Activated naive CD8-positive, alpha-beta T cell treated with anti-CD3 and anti-CD28 coated beads, Interleukin-2, amount 10 ng/mL, durations not matched to agents 7 days and 5 days (primary cell): Measurements from ENCODE around the gene FIBP. TPM values are rescaled to one million over a fixed set of nuclear protein-coding genes. Genes with fewer than 3 reads are reported as not detected.
"Not testable (repeated sequence)": the region's sequence is repeated elsewhere in the genome, so short reads cannot be mapped to it uniquely, and the experiment has no call there.

ENCODE experiments used
- ATAC-seq: fragments of 150-1000 bp; cut with Tn5 transposase; one replicate; pipeline ENCODE4 v1.10.0; 2021; ENCODE audit warnings: low read depth, moderate library complexity
- POLR2A ChIA-PET: fragments of 350-600 bp; sonication (Branson Sonifier 250); formaldehyde crosslinking; loops from one replicate; lab custom pipeline; 2021; ENCODE audit warnings: antibody characterized with exemption; lab: Charles Lee
- DNase-seq: peaks from one replicate; pipeline ENCODE4 v3.0.0; 2021
- H3K27ac Mint-ChIP-seq: one replicate; pipeline ENCODE4 v1.8.0; 2022; ENCODE audit warnings: mild to moderate bottlenecking, mixed read lengths
- H3K27me3 Mint-ChIP-seq: one replicate; pipeline ENCODE4 v1.8.0; 2022; ENCODE audit warnings: mild to moderate bottlenecking, moderate library complexity, mixed read lengths
- H3K36me3 Mint-ChIP-seq: one replicate; pipeline ENCODE4 v1.8.0; 2021; ENCODE audit warnings: mild to moderate bottlenecking, mixed read lengths
- H3K4me1 Mint-ChIP-seq: one replicate; pipeline ENCODE4 v1.8.0; 2021; ENCODE audit warnings: mixed read lengths
- H3K4me3 Mint-ChIP-seq: one replicate; pipeline ENCODE4 v1.8.0; 2022; ENCODE audit warnings: mild to moderate bottlenecking, moderate library complexity, mixed read lengths
- H3K9me3 Mint-ChIP-seq: one replicate; pipeline ENCODE4 v1.8.0; 2021; ENCODE audit warnings: mixed read lengths
- total RNA-seq, 2 experiments: library from RNA; stranded (reverse); gene quantifications; one replicate each; pipeline ENCODE4 v1.2.3, GENCODE V29; 2021

FIBP gene
- total RNA-seq, 2 experiments from 2014 or later, result 78.2 to 82.9 TPM

DNA sequence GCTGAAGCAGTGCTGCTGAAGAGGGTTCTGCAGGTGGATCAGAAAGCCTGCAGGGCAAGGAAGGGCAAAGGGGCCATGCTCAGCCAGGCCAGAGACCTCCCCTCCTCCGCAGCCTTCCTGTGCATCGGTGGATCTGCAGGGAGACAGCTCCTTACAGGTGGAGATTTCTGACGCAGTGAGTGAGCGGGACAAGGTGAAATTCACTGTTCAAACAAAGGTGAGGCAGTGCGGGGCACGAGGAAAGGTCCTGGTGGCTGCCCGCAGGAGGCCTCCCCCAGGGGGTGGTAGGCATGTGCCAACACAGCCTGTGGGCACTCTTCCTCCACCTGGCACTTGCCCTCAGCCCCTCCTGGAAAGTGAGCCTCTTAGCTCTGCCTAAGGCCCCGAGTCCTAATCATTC is 38.9 kb downstream of the FIBP start:
- H3K36me3 Mint-ChIP-seq, result peaks cover 28% of the 10 kb centered on the region
- DNase-seq (no peak), ATAC-seq (no peak)
- no peak overlapping the region for H3K27ac Mint-ChIP-seq
- H3K4me1 Mint-ChIP-seq, result peaks cover 14% of the 10 kb centered on the region
- H3K27me3 Mint-ChIP-seq, result peaks cover 3% of the 10 kb centered on the region
- H3K4me3 Mint-ChIP-seq, result no peak overlapping the region
- POLR2A ChIA-PET, result interaction anchor here (0.7 to 5.6 kb wide), 6 partner anchors 10 to 41 kb away, joined by 3 to 25 read pairs (median 4); partner anchors contain the start of genes CCDC85B and MUS81
- peaks cover 2% of the 10 kb centered on the region for H3K9me3 Mint-ChIP-seq

DNA sequence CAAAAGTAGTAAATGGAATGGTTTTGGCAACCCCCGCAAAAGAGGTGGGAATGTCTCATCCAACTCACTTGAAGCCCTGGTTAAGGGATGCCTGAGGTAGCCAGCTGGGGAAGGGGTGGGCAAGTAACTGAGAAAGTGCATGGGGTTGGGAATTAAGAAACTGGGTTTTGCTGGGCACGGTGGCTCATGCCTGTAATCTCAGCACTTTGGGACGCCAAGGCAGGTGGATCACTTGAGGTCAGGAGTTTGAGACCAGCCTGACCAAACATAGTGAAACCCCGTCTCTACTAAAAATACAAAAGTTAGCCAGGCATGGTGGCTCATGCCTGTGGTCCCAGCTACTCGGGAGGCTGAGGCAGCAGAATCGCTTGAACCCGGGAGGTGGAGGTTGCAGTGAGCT is 39.6 kb downstream of the FIBP start:
- H3K27ac Mint-ChIP-seq, ATAC-seq, H3K4me1 Mint-ChIP-seq, H3K27me3 Mint-ChIP-seq, H3K9me3 Mint-ChIP-seq, H3K4me3 Mint-ChIP-seq, DNase-seq: not testable (repeated sequence)
- H3K36me3 Mint-ChIP-seq, result peaks cover 21% of the 10 kb centered on the region
- POLR2A ChIA-PET, result interaction anchor here (0.9 to 5.6 kb wide), 5 partner anchors 11 to 135 kb away, joined by 3 to 25 read pairs (median 3); partner anchors contain the start of genes CCDC85B and MUS81

DNA sequence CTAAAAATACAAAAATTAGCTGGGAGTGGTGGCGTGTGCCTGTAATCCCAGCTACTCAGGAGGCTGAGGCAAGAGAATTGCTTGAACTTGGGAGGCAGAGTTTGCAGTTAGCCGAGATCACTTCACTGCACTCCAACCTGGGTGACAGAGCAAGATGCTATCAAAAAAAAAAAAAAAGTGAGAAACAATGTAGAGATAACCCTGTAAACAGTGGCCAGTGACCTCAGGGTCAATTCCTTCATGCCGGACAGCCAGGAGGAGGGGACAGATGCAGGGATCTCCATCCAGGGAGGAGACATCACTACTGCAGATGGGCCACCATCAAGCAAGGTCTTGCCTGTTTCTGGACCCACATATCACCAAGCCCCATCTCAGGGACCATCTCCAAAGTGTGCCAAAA is 40.5 kb downstream of the FIBP start:
- peaks cover 2% of the 10 kb centered on the region for H3K9me3 Mint-ChIP-seq
- POLR2A ChIA-PET, result interaction anchor here (1.4 to 2.8 kb wide), 3 partner anchors 12 to 15 kb away, joined by 3 to 22 read pairs (median 6); partner anchors contain the start of genes MUS81 and SNX32
- H3K36me3 Mint-ChIP-seq, result peaks cover 15% of the 10 kb centered on the region
- ATAC-seq (no peak), DNase-seq (no peak)
- peaks cover 4% of the 10 kb centered on the region for H3K4me1 Mint-ChIP-seq
- H3K27me3 Mint-ChIP-seq, result peaks cover 3% of the 10 kb centered on the region
- no peak overlapping the region for H3K27ac Mint-ChIP-seq
- no peak overlapping the region for H3K4me3 Mint-ChIP-seq

DNA sequence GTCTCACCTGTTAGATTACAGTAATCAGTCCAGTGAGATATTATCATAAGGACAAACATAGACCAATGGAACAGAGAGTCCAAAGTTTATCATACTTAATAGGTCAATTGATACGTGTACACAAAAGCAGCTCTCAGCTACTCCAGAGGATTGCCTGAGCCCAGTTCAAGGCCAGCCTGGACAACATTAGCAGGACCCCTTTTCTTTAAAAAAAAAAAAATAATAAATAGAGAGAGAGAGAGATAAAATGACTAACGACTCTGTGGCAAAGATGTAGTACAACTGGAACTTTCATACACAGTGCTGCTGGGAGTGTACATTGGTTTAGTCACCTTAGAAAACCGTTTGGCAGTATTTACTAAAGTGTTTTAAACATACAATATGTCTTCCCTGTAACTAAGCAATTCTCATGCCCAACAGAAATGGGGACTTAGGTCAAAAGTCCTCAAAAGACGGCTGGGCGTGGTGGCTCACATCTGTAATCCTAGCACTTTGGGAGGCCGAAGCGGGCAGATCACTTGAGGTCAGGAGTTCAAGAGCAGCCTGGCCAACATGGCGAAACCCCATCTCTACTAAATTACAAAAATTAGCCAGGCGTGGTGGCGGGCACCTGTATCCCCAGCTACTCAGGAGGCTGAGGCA is 43.9 kb downstream of the FIBP start:
- Mint-ChIP-seq H3K36me3 (no peaks in the 10 kb centered on the region), H3K4me3 (no peak overlapping the region), H3K27me3 (peaks cover 3% of the 10 kb centered on the region), H3K9me3 (no peaks in the 10 kb centered on the region), H3K4me1 (no peaks in the 10 kb centered on the region), H3K27ac (no peak overlapping the region)
- DNase-seq (no peak), ATAC-seq (no peak)
- POLR2A ChIA-PET, result interaction anchor here (1.0 to 1.4 kb wide), 2 partner anchors 11 to 46 kb away, joined by 3 read pairs; partner anchors contain the start of genes CCDC85B and SNX32

GRCh38 chr11:65843811-65844210 is 44.5 kb downstream of the FIBP start:
- no peak overlapping the region for H3K4me3 Mint-ChIP-seq

DNA sequence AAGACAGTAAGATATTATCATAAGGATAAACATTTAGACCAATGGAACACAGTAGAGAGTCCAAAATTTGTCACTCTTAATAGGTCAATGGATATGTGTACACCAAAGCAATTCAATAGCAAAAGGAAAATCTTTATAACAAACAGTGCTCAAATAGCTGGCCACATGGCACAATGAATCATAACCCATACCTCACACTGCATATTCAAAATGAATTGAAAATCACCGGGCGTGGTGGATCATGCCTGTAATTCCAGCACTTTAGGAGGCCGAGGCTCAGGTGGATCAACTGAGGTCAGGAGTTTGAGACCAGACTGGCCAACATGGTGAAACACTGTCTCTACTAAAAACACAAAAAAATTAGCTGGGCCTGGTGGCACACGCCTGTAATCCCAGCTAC is 46.1 kb downstream of the FIBP start:
- Mint-ChIP-seq H3K4me1 (no peaks in the 10 kb centered on the region), H3K4me3 (no peak overlapping the region), H3K27me3 (peaks cover 2% of the 10 kb centered on the region), H3K27ac (no peak overlapping the region), H3K36me3 (no peaks in the 10 kb centered on the region), H3K9me3 (no peaks in the 10 kb centered on the region)
- POLR2A ChIA-PET, result no interaction called here
- DNase-seq (no peak), ATAC-seq (no peak)

More at GRCh38 chr11:65843811-65844210, 44.5 kb downstream of the FIBP start:
- no peaks in the 10 kb centered on the region for H3K9me3 Mint-ChIP-seq
- DNase-seq (no peak), ATAC-seq (no peak)
- no peak overlapping the region for H3K27ac Mint-ChIP-seq
- POLR2A ChIA-PET, result interaction anchor here (0.7 to 1.4 kb wide), 3 partner anchors 10 to 46 kb away, joined by 3 read pairs; partner anchors contain the start of genes CCDC85B and SNX32
- no peaks in the 10 kb centered on the region for H3K4me1 Mint-ChIP-seq
- peaks cover 3% of the 10 kb centered on the region for H3K27me3 Mint-ChIP-seq
- H3K36me3 Mint-ChIP-seq, result no peaks in the 10 kb centered on the region

DNA sequence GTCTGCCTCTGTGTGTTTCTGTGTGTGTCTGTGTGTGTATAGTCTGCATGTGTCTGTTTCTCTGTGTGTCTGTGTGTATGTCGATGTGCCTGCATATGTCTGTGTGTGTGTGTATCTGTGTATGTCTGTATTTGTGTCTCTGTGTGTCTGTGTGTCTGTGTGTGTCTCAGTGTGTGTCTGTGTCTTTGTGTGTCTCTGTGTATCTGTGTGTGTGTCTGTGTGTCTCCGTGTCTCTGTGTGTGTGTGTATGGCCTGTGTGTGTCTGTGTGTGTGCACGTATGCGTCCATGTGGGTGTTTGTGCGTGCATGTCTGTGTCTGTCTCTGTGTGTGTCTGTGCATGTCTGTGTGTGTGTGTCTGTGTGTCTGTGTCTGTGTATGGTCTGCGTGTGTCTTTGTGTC is 54.1 kb downstream of the FIBP start:
- peaks cover 22% of the 10 kb centered on the region for H3K27me3 Mint-ChIP-seq
- POLR2A ChIA-PET, result interaction anchor here (0.8 to 2.1 kb wide), 9 partner anchors 13 to 168 kb away, joined by 3 to 16 read pairs (median 4); partner anchors contain the start of genes BANF1, CCDC85B, CFL1 and FIBP
- no peak for DNase-seq
- H3K4me1 Mint-ChIP-seq, result peaks cover 9% of the 10 kb centered on the region
- no peak overlapping the region for H3K4me3 Mint-ChIP-seq
- ATAC-seq, result no peak
- no peaks in the 10 kb centered on the region for H3K36me3 Mint-ChIP-seq
- H3K9me3 Mint-ChIP-seq, result no peaks in the 10 kb centered on the region
- H3K27ac Mint-ChIP-seq, result no peak overlapping the region

Other genes with a start within 250 kb of the FIBP start
- gene RELA, start 225.6 kb downstream of the FIBP start, total RNA-seq, result 100 to 1,000 TPM; 112 to 117 TPM
- 10 to 100 TPM; 75.6 to 82.6 TPM for gene KAT5, start 176.2 kb downstream of the FIBP start, total RNA-seq
- 10 to 100 TPM; 74.8 to 84.2 TPM for gene RNASEH2C, start 167.7 kb downstream of the FIBP start, total RNA-seq
- 10 to 100 TPM; 27.9 to 29.0 TPM for gene AP5B1, start 107.5 kb downstream of the FIBP start, total RNA-seq
- under 1 TPM; 0.14 to 0.17 TPM for gene OVOL1, start 101.4 kb downstream of the FIBP start, total RNA-seq
- 1 to 10 TPM; 2.6 to 3.6 TPM for gene SNX32, start 54.5 kb downstream of the FIBP start, total RNA-seq
- gene CFL1, start 30.3 kb downstream of the FIBP start, total RNA-seq, result 1,000 to 10,000 TPM; 1,357 to 1,424 TPM
- gene MUS81, start 28.0 kb downstream of the FIBP start, total RNA-seq, result 100 to 1,000 TPM; 102 to 110 TPM
- 10 to 100 TPM; 15.3 to 20.0 TPM for gene EFEMP2, start 15.7 kb downstream of the FIBP start, total RNA-seq
- 100 to 1,000 TPM; 161 to 175 TPM for gene CTSW, start 8.6 kb downstream of the FIBP start, total RNA-seq
- gene CCDC85B, start 2.2 kb upstream of the FIBP start, total RNA-seq, result 10 to 100 TPM; 59.8 to 66.3 TPM
- gene FOSL1, start 11.9 kb upstream of the FIBP start, total RNA-seq, result 1 to 10 TPM; 1.9 to 2.0 TPM
- gene C11orf68, start 30.6 kb upstream of the FIBP start, total RNA-seq, result 10 to 100 TPM; 39.8 to 42.8 TPM
- gene DRAP1, start 31.0 kb upstream of the FIBP start, total RNA-seq, result 100 to 1,000 TPM; 225 to 259 TPM
- gene TSGA10IP, start 57.0 kb upstream of the FIBP start, total RNA-seq, result not detected
- gene SART1, start 73.3 kb upstream of the FIBP start, total RNA-seq, result 10 to 100 TPM; 79.3 to 83.5 TPM
- gene EIF1AD, start 113.7 kb upstream of the FIBP start, total RNA-seq, result 10 to 100 TPM; 53.4 to 57.5 TPM
- gene BANF1, start 114.0 kb upstream of the FIBP start, total RNA-seq, result 100 to 1,000 TPM; 183 to 187 TPM
- not detected for gene CST6, start 123.5 kb upstream of the FIBP start, total RNA-seq
- not detected for gene CATSPER1, start 138.0 kb upstream of the FIBP start, total RNA-seq
- under 1 TPM; 0.14 to 0.44 TPM for gene GAL3ST3, start 160.7 kb upstream of the FIBP start, total RNA-seq
- gene SF3B2, start 163.9 kb upstream of the FIBP start, total RNA-seq, result 100 to 1,000 TPM; 231 to 246 TPM
- gene PACS1, start 181.8 kb upstream of the FIBP start, total RNA-seq, result 100 to 1,000 TPM; 138 to 162 TPM